ENCODE data around the gene TYW1B.
"Not testable (repeated sequence)": the region's sequence is repeated elsewhere in the genome, so short reads cannot be mapped to it uniquely, and the experiment has no call there.

- TF ChIP-seq CTCF, POLR2AphosphoS5 (IDR thresholded peaks at IDR 0.05): not testable (repeated sequence)
Observed at GRCh38 chr7:72675686-72676085, 152.3 kb downstream of the TYW1B start.

Data from breast epithelium (tissue), 3 donors.